Dermis microvascular lymphatic vessel endothelial cell (primary cell): Measurements from ENCODE around the gene TPH2. TPM values are rescaled to one million over a fixed set of nuclear protein-coding genes. Genes with fewer than 3 reads are reported as not detected.

Experiments
- DNase-seq, 2 donors: peaks; one replicate each; pipeline versions ENCODE4 v3.0.0 to v3.0.0-alpha.2; 2010; ENCODE audit warnings: low read depth in 2 of 2
- total RNA-seq: library from RNA; depleted of rRNA; stranded (reverse); fragments of >200 nt; gene quantifications from 2 replicates; pipeline ENCODE4 v1.2.1, GENCODE V29; 2014

Gene TPH2
- total RNA-seq, 1 donor from 2014 or later, result not detected

- no peak for DNase-seq
These were observed 95.3 kb downstream of the TPH2 start for GRCh38 chr12:72033991-72034390.

DNA sequence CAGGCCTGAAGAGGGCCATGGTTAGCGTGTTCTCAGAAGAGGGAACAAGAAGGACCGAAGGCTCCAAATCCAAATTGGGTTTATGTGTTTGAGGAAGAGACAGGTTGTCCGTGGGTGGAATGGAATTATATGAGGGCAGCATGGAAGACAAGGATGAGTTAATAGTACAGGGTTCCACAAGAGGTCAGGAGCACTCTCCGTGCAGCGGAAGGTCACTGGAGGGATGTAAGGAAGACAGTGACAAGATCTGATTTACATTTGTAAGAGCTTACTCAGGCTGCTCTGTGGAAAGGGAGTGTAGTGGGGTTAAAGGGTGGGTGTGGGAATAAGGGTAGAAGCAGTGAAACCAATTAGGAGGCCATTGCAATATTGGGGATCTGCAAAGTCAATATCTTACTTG, 97.0 kb downstream of the TPH2 start:
- no peak for DNase-seq

- no peak for DNase-seq
These were observed 97.7 kb downstream of the TPH2 start for GRCh38 chr12:72036393-72036792.

GRCh38 chr12:72037006-72037795, 98.6 kb downstream of the TPH2 start:
- DNase-seq, result no peak

DNA sequence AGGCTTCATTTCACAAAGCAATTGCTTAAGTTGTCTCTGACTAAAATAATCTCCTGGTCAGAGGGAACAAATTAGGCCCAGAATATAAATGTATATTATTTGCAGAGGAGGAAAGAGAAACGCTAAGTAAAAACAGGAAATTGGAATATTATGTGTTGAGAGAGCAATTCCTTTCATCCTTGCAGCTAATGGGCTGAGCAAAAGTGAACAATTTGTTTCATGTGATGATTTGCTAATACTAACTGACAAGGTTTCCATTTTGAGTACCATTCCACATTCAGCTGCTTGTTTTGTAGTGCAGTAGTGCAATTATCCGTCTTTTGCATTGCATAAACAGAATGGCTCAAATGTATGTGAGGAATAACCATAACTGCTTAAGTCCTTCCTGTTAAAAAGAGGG, 103.2 kb downstream of the TPH2 start:
- no peak for DNase-seq

- DNase-seq, result no peak
These were observed 115.0 kb downstream of the TPH2 start for GRCh38 chr12:72053604-72054003.

DNA sequence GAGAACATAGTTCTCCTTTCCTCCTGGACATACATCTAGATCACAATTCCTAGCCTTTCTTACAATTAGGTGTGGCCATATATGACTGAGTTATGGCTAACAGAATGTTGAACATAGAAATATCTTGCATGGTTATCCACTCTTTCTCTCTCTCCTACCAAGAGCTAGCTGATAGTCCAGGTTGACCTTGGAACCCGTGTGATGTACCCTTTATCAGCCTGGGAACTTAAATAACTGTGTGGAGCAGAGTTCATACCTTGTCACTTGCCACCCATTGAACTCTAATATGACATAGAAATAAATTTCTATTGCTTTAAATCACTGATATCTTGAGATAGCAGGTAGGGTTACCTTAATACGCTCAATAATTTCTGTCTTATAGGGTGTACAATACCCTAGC, 115.9 kb downstream of the TPH2 start:
- DNase-seq, result no peak

GRCh38 chr12:72057330-72057914, 118.8 kb downstream of the TPH2 start:
- no peak for DNase-seq

GRCh38 chr12:72063073-72063472, 124.4 kb downstream of the TPH2 start:
- DNase-seq, result no peak

- no peak for DNase-seq
These were observed 132.4 kb downstream of the TPH2 start for GRCh38 chr12:72071030-72071429.

DNA sequence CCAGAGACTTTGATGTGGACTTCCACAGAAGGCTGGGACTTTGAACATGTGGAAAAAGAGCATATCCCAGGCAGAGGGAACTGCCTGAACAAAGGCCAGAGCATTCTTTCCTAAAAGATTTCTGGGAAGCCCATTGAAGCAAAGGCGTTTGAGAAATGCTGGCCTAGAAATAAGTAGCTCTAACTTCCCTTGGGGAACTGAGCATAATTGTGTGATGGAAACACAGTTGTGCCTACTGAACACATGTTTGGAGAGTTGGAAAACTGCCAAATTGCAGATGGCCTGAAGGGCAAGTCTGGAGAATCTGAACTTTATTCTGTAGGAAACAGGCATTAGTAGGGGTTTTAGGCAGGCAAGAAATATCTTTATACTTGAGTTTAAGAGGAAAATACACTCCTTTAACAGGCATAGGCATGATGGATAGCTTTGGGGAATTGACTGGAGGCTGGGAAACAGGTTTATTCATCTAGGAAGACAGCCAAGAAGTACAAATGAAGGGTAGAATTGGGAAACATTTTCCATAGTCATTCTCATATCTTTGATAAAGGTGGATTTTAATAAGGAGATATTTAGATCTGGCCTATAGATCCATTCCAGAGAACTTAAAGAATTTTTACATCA, 134.1 kb downstream of the TPH2 start:
- DNase-seq, result no peak

- DNase-seq, result no peak
These were observed 135.4 kb downstream of the TPH2 start for GRCh38 chr12:72074065-72074464.

- no peak for DNase-seq
These were observed 136.3 kb downstream of the TPH2 start for GRCh38 chr12:72074956-72075355.

DNA sequence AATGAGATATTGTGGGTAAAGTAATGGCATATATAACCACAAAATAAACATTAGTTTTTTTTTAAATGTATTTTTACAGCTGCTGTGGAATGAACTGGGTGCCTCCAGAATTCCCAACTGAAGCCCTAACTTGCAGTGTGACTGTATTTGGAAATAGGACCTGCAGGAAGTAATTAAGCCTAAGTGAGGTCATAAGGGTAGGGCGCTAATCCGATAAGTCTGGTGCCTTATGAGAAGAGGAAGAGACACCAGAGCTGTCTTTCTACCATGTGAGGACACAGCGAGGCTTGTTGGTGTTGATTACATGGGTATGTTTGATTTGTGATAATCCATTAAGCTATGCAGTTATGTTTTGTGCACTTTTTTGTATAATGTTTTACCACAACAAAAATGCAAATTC, 136.8 kb downstream of the TPH2 start:
- DNase-seq, result no peak

DNA sequence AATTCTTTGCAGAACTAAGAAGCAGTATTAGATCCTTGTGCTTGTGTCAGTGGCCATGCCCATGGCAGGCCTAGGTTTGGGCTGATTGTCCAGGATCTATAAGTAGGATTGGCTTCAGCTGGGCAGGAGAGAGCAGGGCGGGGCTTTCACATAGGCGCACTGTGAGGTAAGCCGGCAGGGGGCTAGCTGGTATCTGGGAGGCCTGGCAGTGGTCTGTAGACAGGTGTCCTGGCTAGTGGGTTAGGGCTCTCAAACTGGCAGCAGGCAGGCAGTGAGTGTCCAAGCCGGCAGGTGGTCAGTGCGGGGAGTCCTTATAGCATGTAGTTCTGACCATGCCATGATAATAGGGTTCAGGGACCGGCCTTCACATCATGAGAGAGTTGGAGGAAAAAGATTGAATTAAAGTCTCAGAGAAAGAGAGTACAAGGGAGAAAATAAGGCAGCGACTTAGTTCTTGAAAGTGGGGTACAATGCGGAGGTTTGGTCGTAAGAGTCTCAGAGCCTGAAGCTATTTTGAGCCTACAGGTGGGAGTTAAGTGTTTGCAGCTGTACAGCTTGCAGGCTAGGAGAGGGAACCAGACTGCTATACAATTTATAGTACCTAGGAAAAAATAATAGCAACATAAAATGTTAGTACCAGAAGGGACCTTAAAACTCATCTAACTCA, 137.4 kb downstream of the TPH2 start:
- DNase-seq, result no peak

DNA sequence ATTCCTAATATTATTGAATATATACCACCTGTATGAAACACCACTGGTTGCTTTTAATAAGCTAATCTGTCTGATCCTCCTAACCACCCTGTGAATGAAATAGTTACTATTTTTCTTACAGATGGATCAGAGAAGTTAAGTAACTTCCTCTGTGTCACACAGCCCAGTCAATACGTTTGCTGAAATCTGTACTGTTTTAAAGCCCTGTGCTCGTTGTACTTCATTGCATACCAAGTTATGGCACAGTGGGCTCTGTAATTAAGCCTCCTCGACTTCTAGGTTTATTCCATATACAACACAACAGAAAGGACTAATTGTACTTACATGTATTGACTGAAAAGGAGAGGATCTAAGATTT, 137.9 kb downstream of the TPH2 start:
- no peak for DNase-seq

DNA sequence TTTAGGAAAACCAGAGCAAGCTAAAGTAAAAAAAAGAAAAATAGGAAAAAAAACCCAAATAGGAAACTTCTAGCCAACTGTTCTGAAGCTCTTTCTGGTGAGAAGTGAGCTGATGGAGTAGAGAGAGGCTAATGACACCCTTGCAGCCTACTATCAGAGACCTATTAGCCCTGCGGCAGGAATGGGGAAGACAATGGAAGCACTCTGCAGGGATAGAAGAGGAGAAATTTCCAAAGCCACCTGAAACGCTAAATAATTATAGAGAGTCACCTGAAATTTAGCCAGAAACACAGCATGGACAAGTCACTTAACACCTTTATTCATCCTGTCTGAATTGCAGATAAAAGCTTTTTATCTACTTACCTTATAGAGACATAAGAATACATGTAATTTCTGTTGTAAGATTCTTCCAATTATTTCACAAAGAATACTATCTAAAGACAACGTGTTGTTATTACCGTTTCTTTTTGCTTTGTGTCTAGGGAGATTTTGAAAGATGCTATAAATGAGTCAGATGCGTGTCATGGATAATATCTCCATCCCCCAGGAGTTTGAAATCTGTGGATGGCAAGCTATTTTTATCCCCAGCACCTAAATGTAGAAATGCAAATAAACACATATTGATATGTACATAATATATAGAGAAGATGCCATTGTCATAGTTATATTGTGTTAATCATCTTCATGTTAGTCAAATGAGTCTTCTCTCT, 138.6 kb downstream of the TPH2 start:
- no peak for DNase-seq

DNA sequence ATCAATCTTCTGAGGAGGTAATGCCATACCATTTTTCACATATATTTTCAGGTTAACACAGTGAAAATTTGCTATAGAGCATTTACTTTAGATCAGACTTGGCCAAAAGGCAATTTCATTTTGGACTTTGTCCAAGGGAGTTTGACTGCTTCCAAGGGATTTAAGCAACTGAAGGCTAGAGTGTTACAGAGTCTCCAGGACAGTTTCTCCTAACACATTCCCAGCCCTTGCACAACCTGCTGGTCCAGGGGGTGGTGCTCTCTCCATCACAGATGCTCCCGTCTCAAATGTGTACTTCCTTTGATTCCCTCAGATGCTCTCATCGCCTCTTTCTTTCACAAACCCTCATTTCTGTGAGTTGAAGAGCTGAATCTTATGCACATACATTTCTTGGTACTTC, 143.1 kb downstream of the TPH2 start:
- no peak for DNase-seq
